Measurements from ENCODE around the gene BRD7.

Gene BRD7

DNA sequence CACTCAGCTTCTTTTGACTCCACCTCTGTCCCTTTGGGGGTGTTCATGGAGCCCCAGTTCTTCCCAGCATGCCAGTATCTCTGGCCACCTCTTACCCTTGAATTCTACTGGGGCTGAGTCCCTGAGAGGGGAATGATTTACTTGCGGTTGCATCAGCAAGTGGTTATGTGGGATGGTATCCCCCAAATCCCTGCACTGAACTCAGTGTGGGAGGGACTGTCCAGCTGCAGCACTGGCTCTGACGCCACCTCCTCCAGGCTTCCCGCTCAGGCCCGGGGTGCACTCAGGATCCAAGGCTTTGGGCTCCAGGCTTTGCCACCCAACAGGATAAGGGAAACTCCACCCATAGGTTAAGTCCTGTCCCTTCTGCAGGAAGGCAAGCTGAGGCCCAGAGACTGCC, 21.1 kb upstream of the BRD7 start:
- DNase-seq (ENCODE audit: low spot score) = no peak

DNA sequence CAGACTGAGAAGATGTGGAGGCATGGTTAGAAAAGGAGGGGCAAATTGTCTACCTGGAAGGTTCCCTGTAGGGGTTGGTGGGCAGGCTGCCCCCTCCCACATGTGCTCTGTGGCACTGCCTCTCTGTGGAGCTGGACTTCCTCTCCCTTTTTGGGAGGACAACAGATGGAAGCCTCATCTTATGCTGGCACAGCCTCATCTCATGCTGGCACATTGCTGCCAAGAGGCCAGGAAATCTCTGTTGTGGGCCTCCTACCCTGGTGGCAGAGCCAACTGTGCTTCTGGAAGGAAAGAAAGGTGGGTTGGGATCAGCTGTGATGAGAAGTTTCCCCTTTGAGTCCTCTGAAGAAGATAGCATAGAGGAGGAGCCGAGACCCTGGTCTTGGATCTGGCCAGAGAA, 19.7 kb upstream of the BRD7 start:
- no peak for DNase-seq (ENCODE audit: low spot score)

DNA sequence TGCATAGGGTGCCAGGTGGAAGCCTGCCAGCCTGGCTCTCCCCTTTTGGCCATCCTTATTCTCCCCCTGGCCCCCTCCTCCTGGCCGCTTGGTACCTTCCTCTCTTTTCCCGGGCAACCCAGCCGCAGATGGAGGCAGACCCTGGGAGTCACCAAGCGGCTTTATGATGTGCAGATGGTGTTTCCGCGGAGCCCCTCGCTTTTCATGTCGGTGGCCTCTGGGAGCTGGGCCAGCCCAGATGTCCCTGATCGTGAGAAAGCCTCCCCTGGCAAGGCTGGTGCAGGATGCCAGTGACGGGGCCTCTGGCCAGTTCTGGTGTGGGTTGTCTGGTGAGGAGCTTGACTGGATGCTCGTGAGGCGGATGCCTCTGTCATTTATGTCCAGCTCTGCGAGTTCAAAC, 18.0 kb upstream of the BRD7 start:
- DNase-seq (ENCODE audit: low spot score) = no peak

DNA sequence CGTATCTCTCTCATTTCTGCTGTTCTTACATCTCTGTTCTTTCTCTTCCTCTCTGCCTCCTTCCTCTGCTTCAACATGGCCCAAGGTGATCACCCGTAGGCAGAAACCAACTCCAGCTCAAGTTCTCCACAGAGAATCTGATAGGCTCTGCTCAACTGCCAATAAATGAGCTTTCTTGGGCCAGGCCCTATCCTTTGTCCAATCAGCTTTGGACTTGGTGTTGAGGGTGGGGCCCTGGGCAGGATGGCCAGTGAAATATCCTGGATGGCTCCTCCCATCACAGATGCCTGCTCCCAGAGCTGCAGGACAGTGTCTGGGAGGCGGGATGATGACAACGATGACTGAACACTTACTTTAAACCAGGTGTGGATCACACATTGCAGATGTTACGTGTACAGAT, 17.4 kb upstream of the BRD7 start:
- no peak for DNase-seq (ENCODE audit: low spot score)

DNA sequence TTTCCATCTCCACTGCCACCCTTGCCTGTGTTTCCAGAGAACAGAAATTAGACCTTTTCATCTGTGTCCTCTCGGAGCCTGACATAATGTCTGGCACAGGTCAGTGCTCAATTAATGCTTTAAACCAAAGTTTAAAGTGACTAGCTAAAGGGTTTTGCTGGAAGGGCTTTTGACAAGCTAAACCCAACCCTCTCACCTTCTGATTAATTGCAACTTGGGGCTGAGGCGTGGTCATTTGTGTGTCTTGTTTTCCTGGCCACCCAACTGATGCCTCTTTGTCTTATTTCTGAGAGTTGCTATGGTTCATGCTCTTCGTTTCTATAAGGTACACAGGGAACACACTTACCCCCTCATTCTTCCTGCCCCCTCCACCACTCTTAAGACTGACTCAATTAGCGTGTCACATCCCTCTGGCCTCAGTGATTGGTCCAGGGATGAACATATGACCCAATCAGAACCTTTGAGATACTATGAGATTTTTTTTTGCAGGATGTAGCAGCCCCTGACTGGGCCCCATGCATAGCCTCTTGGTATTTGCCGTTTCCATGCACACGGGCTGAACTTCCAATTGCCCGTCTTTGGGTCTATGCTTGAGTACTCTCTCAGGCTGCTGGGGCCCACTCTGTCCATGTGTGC, 15.8 kb upstream of the BRD7 start:
- DNase-seq (ENCODE audit: low spot score) = no peak

DNA sequence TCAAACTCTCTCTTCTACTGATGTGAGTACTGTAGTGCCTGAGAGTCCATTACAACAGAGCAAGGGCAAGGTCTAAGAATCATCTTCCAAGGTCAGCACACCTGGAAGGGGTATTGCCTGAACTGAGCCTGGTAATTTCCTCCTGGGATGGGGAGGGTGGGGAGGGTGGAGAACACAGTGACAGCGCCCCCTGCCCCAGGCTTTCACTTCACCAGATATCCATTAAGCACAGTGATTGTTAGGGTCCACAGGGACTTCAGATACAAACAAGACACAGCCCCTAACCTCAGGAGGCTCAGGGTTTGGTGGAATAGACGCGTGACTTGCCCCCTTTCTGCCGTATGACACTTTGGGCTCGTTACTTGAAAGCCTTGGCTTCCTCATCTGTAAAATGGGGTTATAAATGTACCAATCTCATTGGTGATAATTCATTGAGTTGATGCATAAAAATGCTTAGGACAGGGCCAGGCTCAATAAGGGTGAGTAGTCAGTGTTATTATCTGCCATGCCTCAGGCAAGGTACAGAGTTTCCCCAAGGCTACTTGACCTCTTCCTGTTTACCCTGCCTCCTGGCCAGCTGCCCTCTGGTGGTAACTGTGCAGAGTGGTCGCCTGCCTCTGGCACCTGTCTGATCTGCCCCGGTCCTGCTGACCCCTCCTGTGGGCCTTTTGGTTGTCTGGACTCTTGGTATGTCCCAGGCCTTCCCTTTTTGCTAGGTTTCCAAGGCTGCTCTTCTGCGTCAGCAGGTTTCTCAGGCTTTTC, 13.1 kb upstream of the BRD7 start:
- DNase-seq (ENCODE audit: low spot score) = no peak

DNA sequence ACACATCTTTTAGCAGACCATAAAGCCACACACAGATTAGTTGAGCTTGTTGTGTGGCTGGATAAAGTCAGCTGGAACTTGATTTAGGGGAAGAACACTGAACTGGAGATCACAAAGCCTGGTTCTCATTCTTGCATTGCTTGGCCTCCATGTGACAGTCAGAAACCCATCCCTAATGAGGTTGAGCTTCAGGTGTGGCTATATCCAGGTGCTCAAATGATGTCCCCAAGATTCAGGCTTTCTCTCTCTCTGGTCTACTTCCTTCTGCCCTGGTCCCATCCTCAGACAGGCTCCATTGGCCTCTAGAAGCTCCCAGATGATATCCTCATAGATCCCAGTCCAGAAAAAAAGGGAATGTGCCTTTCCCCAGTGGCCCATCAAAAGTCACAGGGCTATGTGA, 9.6 kb upstream of the BRD7 start:
- no peak for DNase-seq (ENCODE audit: low spot score)

DNA sequence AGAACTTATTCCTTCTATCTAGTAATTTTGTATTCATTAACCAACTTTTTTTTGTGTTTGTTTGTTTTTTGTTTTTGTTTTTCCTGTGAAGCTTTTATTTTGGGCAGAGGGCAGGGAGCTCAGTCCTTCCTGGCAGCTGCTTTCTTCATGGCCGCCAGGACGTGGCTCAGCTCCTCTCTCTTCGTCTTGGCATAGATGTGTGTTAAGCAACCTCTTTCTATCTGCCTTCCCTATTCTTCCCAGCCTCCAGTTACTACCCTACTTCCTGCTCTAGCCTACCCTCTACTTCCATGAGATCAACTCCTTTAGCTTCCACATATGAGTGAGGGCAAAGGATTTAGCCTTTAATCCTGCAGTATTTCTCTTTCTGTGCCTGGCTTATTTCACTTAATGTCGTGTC, 8.2 kb upstream of the BRD7 start:
- DNase-seq (ENCODE audit: low spot score) = no peak

DNA sequence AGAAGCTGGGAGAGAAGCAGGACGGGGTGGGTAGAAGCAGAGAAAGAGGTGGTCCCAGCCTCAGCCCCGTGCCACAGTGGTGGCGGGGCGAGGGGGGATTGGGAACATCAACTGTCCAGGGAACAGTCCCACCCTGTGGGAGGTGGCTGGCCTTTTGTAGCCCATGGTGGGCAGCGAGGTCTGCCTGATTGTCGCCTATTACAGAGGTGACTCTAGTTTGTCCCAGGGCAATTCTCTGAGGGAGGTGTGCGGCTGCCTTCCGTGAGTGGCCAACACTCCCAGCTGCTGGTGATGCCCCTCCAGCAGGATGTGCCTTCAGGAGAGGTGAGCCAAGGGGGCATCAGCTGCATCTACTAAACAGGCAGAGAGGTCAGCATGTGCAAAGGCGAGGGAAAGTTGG, 5.0 kb upstream of the BRD7 start:
- DNase-seq (ENCODE audit: low spot score) = no peak

DNA sequence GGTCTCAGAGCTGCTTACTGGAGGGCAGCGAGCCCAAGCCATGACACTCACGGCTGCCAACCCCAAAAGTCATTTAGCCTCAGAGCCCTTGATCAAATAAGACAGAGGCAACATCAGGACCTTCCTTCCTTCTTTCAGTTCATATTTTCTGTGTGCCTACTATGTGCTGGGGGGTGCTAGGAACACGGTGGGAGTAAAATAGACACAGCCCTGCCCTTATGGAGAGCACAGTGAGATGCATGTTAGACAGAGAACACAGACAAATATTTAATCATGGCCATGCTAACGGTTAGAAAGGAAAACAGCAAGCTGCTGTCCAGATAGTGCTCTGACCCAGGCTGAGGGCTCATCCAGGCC, 4.5 kb upstream of the BRD7 start:
- DNase-seq (ENCODE audit: low spot score) = no peak

DNA sequence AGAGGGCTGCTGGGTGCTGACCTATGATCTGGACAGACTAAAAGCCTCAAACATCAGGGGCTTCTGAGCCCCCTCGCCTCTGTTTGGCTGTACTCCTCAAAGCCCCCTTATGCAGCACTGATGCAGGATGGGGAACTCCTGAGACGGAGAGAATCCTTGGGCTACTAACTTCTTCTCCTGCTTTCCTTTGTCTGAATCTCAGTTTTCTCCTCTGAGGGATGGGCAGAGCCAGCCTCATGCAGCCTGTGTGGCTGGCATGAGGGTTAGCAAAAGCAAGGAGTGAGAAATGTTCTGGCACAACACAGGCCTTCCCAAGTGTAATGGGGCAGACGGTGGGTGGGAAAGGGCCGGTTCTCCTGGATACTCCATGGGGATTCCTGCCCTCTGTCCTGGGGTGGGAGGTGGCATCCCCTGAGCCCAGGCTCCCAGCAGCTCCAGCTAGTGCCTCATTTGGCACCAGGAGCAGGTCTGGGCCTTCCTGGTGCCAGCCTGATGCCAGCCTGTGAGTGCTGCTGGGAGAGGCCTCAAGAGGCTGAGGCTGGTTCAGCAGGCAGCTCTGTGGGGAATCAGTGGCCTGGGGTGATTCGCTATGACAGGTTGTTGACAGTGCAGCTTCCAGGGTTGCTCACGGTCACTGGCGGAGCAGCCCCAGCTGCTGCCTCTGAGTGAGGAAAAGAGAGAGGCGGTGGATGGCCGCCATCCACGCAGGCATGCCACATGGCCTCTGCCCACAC, 4.0 kb upstream of the BRD7 start:
- no peak for DNase-seq (ENCODE audit: low spot score)

DNA sequence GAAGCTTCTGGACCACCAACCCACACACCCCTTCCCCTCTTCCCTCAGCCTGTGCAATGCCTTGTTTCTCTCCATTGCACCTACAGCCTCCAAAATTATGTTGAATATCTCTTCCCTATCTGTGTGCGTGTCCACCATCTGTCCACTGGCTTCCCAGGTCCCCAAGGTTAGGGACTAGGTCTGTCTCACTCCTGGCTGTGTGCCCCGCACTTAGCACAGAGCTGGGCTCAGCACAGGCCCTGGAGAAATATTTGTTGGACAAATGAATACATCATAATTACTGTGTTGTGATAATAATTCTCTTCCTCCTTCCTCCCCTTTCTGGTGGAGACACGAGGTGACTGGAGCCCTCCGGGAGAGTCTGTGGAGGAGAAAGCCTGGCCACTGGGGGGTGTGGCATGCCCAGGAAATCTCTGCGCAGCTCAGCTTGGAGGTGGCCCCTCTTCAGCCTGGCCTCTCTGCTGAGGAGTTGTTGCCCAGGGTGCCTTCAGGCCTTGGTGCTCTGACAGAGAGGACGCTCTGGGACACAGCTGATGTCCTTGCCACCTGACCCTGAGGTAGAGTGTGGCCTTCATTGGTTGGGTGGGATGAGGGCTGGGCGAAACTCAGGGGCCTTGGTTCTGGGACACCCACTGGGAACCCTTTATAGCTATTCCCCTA, 3.3 kb upstream of the BRD7 start:
- no peak for DNase-seq (ENCODE audit: low spot score)

DNA sequence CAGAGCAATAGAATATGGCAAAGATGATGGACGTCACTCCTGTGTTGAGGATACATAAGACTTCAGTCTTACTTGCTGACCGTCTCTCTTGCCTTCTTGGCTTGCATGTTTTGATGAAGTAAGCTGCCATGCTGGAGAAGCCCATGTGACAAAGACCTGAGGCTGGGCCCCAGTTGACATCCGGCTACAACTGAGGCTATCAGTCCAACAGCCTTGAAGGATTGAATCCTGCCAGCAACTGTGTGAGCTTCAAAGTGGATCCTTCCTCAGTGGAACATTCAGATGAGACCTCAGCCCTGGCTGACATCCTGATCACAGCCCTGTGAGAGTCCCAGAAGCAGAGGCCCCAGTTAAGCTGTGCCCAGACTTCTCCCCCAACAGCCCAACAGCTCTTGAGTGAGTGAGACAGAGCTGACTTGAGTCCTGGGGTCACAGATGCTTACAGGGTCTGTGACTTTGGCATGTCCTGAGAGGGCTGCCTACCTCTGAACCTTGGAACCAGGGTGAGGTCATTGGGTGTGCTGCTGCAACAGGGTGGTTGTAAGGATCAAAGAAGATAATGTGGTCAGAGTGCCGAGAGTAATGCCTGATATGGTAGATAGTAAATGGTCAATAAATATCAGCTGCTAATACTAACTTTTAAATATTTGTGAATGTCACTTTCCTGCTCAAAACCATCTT, 2.4 kb upstream of the BRD7 start:
- no peak for DNase-seq (ENCODE audit: low spot score)

DNA sequence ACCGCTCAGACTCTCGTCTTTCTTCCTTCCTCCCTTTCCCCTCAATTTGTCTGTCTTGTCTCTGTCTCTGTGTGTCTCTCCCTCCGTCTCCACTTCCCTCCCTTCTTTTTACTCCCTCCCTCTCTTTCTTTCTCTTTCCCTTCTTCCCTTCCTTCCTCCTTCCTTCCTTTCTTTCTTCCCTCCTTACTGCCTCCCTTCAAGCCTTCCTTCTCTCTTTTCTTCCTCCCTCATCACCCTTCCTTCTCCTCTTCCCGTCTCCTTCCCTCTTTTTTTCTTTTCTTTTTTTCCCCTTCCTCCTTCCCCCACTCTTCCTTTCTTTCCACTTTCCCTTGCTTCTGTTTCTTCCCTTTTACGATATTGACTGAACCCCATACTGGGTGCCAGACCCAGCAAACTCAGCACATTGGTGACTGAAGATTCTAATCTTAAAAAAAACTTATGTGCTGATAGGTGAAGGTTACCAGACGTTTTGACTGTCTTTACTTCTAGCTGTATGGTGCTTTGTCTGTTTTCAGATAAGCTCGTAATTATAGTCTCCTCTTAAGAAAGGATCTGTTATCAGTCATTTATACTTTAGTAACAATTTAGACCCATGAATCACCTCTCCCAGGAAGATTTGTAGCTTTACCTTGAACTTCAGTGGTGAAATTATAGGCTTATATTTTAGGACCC, 481 bp upstream of the BRD7 start:
- DNase-seq (ENCODE audit: low spot score) = no peak

DNA sequence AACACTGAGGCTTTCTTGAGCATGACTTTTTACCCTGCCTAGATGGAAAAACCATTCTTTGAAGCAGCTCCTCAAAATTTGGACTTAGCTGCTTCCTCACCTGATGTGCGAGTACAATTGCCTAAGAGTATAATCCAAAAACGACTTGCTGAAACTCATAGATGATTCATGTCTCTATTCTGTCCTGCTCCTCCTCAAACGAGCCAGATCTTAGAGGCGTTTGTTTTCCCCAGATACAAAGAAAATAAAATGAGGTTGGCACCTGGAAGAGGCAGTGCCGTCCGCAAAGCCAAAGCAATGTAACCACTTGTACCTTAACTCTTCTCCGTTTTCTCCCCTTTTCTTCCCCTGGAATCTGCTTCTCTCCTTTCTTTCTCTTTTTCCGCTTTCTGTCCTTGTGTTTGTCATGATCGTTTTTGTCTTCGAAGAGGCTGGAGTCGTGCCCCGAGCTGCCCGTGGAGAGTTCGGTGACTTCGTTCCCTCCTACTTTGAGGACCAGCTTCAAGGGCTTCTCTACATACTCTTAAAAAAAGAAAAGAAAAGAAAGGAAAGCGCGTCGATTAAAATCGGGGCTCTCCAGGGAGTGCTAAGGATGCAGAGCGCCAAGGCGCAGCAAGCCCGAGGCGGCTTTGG, 895 bp downstream of the BRD7 start:
- no peak for DNase-seq (ENCODE audit: low spot score)

DNA sequence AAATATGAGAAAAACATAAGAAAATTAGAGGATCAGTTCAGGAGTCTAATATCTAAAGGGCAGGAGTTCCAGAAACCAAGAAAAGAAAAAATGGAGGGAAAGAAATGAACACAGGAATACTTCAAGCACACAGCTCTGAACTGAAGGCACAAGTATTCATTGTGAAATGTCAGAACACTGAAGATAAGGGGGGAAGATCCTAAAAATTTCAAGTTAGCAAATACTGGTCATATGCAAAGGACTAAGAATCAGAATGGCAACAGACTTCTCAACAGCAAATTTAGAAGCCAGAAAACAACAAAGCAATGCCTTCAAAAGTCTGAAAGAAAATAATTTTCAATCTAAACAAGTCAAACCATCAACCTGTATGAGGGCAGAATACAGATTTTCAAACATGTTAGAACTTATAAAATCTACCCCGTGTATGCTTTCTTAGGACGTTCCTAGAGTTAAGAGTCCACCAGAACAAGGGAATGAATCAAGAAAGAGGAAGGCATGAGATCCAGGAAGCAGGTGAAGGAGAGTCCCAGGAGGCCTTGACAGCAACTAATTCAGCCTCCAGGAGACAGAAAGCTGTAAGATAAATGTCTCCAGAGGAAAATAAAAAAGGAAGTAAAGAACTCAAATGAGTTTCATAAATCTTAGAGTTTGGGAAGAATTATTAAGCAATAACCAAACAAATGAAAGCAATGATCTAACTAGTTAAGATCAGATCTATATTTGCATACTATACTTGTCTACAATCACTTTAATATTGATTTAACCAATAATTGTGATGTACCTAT, 2.8 kb downstream of the BRD7 start:
- no peak for DNase-seq (ENCODE audit: low spot score)

DNA sequence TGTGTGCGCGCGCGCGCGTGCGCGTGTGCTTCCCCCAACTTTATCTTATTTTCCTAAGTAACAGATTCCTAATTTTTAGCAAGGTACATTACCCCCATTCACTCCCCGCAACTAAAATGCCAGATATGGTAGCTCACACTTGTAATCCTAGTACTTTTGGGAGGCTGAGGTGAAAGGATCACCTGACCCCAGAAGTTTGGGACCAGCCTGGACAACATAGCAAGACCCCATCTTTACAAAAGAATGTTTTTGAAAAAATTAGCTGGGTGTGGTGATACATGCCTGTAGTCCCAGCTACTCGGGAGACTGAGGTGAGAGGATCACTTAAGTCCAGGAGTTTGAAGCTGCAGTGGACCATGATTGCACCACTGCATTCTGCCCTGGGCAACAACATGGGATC, 5.1 kb downstream of the BRD7 start:
- no peak for DNase-seq (ENCODE audit: low spot score)

DNA sequence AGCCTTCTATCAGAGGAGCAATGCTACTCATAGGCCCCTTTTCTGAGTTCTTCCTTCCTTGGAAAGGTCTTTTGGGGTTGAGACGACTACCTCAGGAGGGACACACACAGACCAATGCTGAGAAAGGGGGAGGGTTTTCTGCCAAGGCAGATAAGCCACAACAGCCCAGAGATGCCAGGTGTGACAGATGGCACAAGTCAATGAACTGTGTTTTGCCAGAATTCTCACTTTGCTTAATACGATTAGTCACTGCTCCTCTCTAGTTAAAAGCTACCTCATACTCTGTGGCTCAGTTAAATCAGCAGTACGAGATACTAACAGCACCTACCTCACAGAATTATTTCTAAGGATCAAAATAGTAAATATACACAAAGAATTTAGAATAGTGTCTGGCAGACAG, 8.0 kb downstream of the BRD7 start:
- no peak for DNase-seq (ENCODE audit: low spot score)

DNA sequence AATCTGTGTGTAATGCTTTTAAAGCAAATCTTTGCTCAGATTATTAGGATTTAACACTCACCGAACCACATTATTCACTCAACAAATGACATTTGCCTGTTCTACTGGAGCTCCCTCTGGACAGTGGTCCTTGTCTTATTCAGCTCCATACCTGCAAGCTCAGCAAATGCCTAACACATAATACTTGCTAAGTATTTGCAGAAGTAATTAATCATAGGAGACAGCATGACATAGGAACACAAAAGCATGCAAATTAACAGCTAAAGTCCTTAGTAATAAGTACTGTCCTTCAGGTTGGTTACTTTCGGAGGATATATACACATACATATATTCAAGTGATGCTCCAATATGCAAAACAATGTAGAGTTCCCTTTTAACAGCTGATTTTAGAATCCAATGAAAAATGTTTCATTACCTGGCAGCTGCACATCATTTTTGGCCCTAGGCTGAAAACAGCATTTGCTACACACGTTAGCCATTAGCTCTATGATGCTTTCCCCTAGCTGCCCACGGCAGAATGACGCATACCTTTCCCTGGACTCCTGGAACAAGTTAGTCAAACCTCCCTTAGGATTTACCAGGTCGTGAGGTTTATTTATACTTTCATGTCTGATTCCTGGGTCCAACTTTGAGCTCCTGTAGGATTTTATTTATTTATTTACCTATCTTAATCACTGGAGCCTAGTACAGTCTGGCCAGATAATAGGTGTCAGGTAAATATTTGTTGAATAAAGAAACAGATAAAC, 8.6 kb downstream of the BRD7 start:
- DNase-seq (ENCODE audit: low spot score) = no peak

DNA sequence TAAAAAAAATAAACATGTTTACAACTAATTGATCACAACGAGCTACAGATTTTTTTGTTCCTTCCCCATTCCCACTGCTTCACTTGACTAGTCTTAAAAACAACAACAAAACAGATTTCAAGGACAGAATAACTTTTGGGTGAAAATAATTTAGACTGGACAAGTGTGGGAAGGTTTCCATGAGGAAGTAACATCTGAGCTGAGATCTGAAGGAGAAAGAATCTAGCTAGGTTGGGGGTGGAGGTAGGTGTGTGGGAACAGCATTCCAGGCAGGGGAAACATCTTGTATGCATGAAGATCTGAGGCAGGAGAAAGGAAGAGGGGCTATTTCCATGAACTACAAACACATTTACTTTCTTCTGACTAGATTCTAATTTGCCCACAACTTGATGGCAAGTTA, 9.2 kb downstream of the BRD7 start:
- no peak for DNase-seq (ENCODE audit: low spot score)
